Liver (tissue), 9 donors: ENCODE results near the gene CALML5. TPM values are rescaled to one million over a fixed set of nuclear protein-coding genes. Genes with fewer than 3 reads are reported as not detected.

Experiments
- DNase-seq: peaks from one replicate; pipeline ENCODE4 v3.0.0-alpha.2; 2017; ENCODE audit warnings: low spot score
- H3K27ac ChIP-seq, 2 donors: one replicate each; pipeline ENCODE4 v1.7.0; 2013; ENCODE audit warnings: inconsistent platforms in 2 of 2, low read length in 2 of 2, control low read depth in 1 of 2, low read depth in 1 of 2, mild to moderate bottlenecking in 1 of 2
- H3K27me3 ChIP-seq, 4 donors: one replicate each; pipeline versions ENCODE4 v1.6.1 to v1.7.0; 2013; ENCODE audit warnings: low read length in 3 of 4, inconsistent platforms in 1 of 4, mild to moderate bottlenecking in 1 of 4, moderate library complexity in 1 of 4; ENCODE audit not compliant: control insufficient read depth in 4 of 4, insufficient read depth in 4 of 4
- H3K36me3 ChIP-seq, 4 donors: one replicate each; pipeline versions ENCODE4 v1.6.1 to v1.7.0; 2013; ENCODE audit warnings: low read length in 3 of 4, mild to moderate bottlenecking in 3 of 4, low read depth in 1 of 4, moderate library complexity in 1 of 4; ENCODE audit not compliant: control insufficient read depth in 4 of 4, insufficient read depth in 3 of 4
- H3K4me1 ChIP-seq, 4 donors: one replicate each; pipeline versions ENCODE4 v1.6.1 to v1.7.0; 2013; ENCODE audit warnings: low read length in 3 of 4, mild to moderate bottlenecking in 3 of 4, moderate library complexity in 1 of 4; ENCODE audit not compliant: control insufficient read depth in 4 of 4, insufficient read depth in 4 of 4
- H3K4me3 ChIP-seq, 3 donors: one replicate each; pipeline versions ENCODE4 v1.6.1 to v1.7.0; 2013; ENCODE audit warnings: low read length in 3 of 3, control low read depth in 1 of 3, low read depth in 1 of 3, mild to moderate bottlenecking in 1 of 3
- H3K9ac ChIP-seq, 2 donors: one replicate each; pipeline ENCODE4 v1.7.0; 2013; ENCODE audit warnings: low read length in 2 of 2, mild to moderate bottlenecking in 2 of 2, moderate library complexity in 2 of 2, control low read depth in 1 of 2, low read depth in 1 of 2
- H3K9me3 ChIP-seq, 4 donors: one replicate each; pipeline versions ENCODE4 v1.6.1 to v1.7.0; 2013; ENCODE audit warnings: low read length in 3 of 4; ENCODE audit not compliant: control insufficient read depth in 4 of 4
- ATF3 ChIP-seq: IDR thresholded peaks from 2 replicates; pipeline ENCODE4 v1.6.1; 2016; ENCODE audit warnings: antibody characterized with exemption
- CTCF ChIP-seq: fragments of 150-350 bp; IDR thresholded peaks from 2 replicates; pipeline ENCODE4 v1.5.1; 2017; ENCODE audit warnings: improper control_type of control experiment, low read depth, low read length; ENCODE audit not compliant: missing input control
- FOXA1 ChIP-seq: IDR thresholded peaks from 2 replicates; pipeline ENCODE4 v1.6.1; 2016; ENCODE audit warnings: antibody characterized with exemption
- GABPA ChIP-seq, 2 donors: IDR thresholded peaks in 1 of 2; conservative IDR thresholded peaks in 1 of 2; 2 replicates each; pipeline ENCODE4 v1.6.1; 2016; ENCODE audit warnings: antibody characterized with exemption in 2 of 2, mild to moderate bottlenecking in 1 of 2, moderate library complexity in 1 of 2
- MAX ChIP-seq: IDR thresholded peaks from 2 replicates; pipeline ENCODE4 v1.6.1; 2016; ENCODE audit warnings: antibody characterized with exemption
- NR2F2 ChIP-seq: IDR thresholded peaks from 2 replicates; pipeline ENCODE4 v1.6.1; 2016; ENCODE audit warnings: antibody characterized with exemption
- RAD21 ChIP-seq, 2 donors: IDR thresholded peaks; 2 replicates each; pipeline ENCODE4 v1.6.1; 2016; ENCODE audit warnings: antibody characterized with exemption in 2 of 2, mild to moderate bottlenecking in 2 of 2
- RXRA ChIP-seq, 2 donors: IDR thresholded peaks; 2 replicates each; pipeline ENCODE4 v1.6.1; 2017 to 2018; ENCODE audit warnings: antibody characterized with exemption in 2 of 2, mild to moderate bottlenecking in 1 of 2
- YY1 ChIP-seq: IDR thresholded peaks from 2 replicates; pipeline ENCODE4 v1.6.1; 2016; ENCODE audit warnings: antibody characterized with exemption, mild to moderate bottlenecking
- whole genome bisulfite sequencing: extraction: QIAGEN DNeasy Blood & Tissue Kit; methylation state at CpG from one replicate; pipeline ENCODE4 v1.1.7; 2013; 5-methylcytosine and 5-hydroxymethylcytosine counted together
- polyA plus RNA-seq, 2 donors: library from polyadenylated mRNA; stranded (reverse) in 1 of 2; unstranded in 1 of 2; fragments of 200-250 nt in 1 of 2; fragments of >200 nt in 1 of 2; fragmentation: Nextera tagmentation in 1 of 2; extraction: Ambion mirVana in 1 of 2; gene quantifications; one replicate each; pipeline versions ENCODE4 v1.2.1 to v1.2.3, GENCODE V29; 2013 to 2015
- total RNA-seq, 2 donors: library from RNA; depleted of rRNA; stranded (reverse); fragments of >200 nt; gene quantifications; one replicate each; pipeline ENCODE4 v1.2.3, GENCODE V29; 2014
- TF ChIP-seq, protein P1 (sequence below): IDR thresholded peaks from 2 replicates; pipeline ENCODE4 v1.6.1; 2016; ENCODE audit warnings: antibody characterized with exemption
- donor health status: healthy.
- donor health status: healthy.
- donor health status: healthy.
- donor health status: healthy.
- donor health status: healthy.

The CALML5 gene
- total RNA-seq (not detected), polyA plus RNA-seq (not detected)

DNA sequence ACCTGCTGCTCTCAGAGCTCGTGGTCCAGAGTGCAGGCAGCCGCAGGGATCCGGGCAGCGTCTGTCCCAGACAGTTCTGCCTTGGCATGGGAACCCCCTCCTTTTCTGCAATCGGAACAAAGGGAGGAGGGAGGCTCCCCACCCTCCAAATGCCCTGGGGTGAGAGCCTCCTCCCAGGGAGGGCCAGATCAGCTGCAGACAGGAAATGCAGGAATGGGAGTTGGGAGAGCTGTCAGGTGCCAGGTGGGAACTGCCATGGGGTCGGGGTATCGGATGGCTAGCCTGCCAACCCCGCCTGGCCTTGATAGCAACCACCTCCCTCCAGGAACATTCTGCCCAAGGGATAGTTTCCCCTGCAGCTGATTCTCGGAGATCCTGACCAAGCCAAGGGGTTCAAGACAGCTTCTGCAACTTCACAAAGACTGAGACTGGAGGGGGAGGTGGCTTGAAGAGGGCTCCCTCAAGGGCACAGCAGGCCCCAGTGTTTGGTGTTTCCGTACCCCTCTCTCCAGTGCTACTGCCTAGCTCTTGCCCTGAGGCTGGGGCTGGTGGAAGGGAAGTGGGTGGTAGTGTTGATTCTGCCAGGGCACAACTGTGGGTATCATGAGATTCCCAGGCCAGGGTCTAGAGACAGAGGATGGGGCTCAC is at the start of gene CALML5:
CALML5 (minus strand) TSS at position 78 of the 648 bp plus-strand sequence. CDS start 132 bp downstream, outside the sequence.
- WGBS: 94% methylated on average over 10 of the region's 10 CpGs
- Histone ChIP-seq H3K4me3 (no peak within 1 kb of the TSS), H3K9ac (no peak within 1 kb of the TSS), H3K9me3 (no peaks in the 10 kb centered on the region), H3K27ac (no peak within 1 kb of the TSS), H3K36me3 (no peaks in the 10 kb centered on the region), H3K4me1 (no peaks in the 10 kb centered on the region), H3K27me3 (no peaks in the 10 kb centered on the region)
- DNase-seq: no peak
- TF ChIP-seq GABPA (IDR thresholded peaks at IDR 0.05 in 1 of 2, conservative IDR thresholded peaks at IDR 0.05 in 1 of 2): no peak
- no peak for TF ChIP-seq ATF3

DNA sequence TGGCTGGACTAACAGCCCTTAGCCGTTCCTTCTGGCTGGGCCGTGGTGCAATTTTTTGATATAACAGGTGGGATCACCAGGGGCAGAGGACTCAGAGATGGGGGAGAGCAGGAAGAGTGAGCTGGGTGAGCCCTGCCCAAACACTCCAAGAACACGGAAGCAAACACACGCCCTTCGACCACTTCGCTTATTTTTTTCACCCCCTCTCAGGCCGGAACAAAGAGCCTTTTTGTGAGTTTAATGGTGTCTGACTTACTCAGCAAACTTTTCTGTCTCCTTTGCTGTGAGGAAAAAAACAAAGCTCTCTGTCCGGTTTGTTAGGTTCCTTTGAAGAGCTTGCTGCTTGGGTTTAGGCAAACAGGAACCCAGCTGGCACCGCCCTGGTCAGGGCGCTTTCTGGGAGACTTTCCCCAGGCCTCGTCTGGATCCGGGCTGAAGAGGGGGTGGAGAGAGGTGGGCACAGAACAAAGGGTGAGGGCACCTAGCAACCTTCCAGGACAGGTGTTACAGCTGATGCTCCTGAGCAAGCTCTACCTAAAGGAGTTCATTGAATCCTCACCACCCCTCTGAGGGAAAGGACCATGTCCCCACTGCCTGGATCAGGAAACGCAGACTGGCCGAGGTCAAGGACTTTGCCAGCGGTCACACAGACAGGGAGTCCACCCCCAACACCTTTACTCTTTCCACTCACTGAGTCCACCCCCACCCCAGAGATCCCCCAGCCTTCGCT is 48.7 kb upstream of the CALML5 start:
- DNase-seq: peak; percentile 54
- Histone ChIP-seq H3K4me3 (no peak overlapping the region), H3K9me3 (no peaks in the 10 kb centered on the region), H3K9ac (no peak overlapping the region), H3K36me3 (no peaks in the 10 kb centered on the region), H3K27me3 (no peaks in the 10 kb centered on the region), H3K4me1 (peaks cover 3 to 44% (median 29%) of the 10 kb centered on the region in 4 donors), H3K27ac (peak overlapping the region; percentile 53 to 58)
- WGBS: 59% methylated on average over 16 of the region's 16 CpGs
- peak; percentile 3 for TF ChIP-seq NR2F2
- TF ChIP-seq RAD21 (IDR thresholded peaks at IDR 0.05): no peak

DNA sequence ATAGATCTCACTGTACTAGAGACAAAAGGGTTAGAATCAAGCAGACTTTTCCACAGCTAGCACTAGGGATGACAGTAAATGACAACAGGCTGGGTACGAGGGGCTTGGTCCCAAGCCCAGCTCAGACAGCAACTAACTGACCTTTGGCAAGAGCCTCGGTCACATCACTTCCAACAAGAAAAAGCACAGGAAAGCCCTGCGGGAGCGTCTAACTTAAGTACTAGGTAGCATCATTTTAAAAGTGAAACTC is 48.2 kb upstream of the CALML5 start:
- Histone ChIP-seq H3K27me3 (no peaks in the 10 kb centered on the region), H3K9me3 (no peaks in the 10 kb centered on the region), H3K4me3 (no peak overlapping the region), H3K27ac (peak overlapping the region in 1 of 2 donors; percentile 58), H3K4me1 (peaks cover 3 to 44% (median 29%) of the 10 kb centered on the region in 4 donors), H3K9ac (no peak overlapping the region), H3K36me3 (no peaks in the 10 kb centered on the region)
- no peak for TF ChIP-seq MAX
- no peak for TF ChIP-seq FOXA1
- TF ChIP-seq CTCF: no peak
- TF ChIP-seq, protein P1, sequence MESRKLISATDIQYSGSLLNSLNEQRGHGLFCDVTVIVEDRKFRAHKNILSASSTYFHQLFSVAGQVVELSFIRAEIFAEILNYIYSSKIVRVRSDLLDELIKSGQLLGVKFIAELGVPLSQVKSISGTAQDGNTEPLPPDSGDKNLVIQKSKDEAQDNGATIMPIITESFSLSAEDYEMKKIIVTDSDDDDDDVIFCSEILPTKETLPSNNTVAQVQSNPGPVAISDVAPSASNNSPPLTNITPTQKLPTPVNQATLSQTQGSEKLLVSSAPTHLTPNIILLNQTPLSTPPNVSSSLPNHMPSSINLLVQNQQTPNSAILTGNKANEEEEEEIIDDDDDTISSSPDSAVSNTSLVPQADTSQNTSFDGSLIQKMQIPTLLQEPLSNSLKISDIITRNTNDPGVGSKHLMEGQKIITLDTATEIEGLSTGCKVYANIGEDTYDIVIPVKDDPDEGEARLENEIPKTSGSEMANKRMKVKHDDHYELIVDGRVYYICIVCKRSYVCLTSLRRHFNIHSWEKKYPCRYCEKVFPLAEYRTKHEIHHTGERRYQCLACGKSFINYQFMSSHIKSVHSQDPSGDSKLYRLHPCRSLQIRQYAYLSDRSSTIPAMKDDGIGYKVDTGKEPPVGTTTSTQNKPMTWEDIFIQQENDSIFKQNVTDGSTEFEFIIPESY: no peak
- no peak for TF ChIP-seq YY1
- no peak for TF ChIP-seq RXRA (IDR thresholded peaks at IDR 0.05)
- WGBS: 36% methylated on average over 4 of the region's 4 CpGs
- DNase-seq: no peak
